Measurements from ENCODE around the gene INSR. TPM values are rescaled to one million over a fixed set of nuclear protein-coding genes. Genes with fewer than 3 reads are reported as not detected.

INSR gene
- total and polyA plus RNA-seq, 2 donors (not counting 3 experiments of a cell fraction or from before 2014, with no cell fraction given): 4.9 to 19.5 TPM

DNA sequence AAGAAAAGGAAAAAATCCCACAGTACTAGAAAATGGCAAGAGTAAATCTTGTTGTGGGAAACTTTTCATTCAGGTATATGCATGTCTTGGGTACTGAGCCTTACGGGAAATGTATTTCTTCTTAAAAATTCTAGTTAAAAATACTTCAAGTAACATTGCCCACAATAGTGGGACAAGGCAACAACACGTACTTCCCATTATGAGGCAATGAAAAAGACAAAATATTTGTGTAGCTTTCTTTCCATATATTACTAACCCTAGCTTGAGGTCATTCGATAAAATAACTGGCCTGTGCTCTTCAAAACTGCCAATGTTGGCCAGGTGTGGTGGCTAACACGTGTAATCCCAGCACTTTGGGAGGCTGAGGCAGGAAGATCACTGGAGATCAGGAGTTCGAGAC, 99.2 kb downstream of the INSR start:
- intact Hi-C loops (cut with micrococcal nuclease) (no loop called here), dilution Hi-C loops (cut with MboI; ENCODE audit: extremely low pct_ligation_motif_present, low sequenced_read_pairs) (no loop called here)
- Histone ChIP-seq H3K4me1 (ENCODE audit: control insufficient read depth, extremely low read depth, insufficient read depth, low read length) (peaks cover 7% of the 10 kb centered on the region), H3K4me2 (ENCODE audit: insufficient read depth, low read length) (no peak overlapping the region), H3K9me3 (replicated peaks; ENCODE audit: control insufficient read depth, insufficient read depth, low read length) (no peaks in the 10 kb centered on the region), H3K9ac (replicated peaks; ENCODE audit: extremely low read depth, insufficient read depth, low read length) (no peak overlapping the region), H3K27ac (ENCODE audit: insufficient read depth, low read depth, low read length) (no peak overlapping the region), H3K4me3 (replicated peaks in 1 of 3; ENCODE audit: insufficient read depth in 1 of 3, low read depth in 1 of 3, low read length in 3 of 3) (no peak overlapping the region), H2AFZ (ENCODE audit: low read depth, low read length) (no peak overlapping the region), H3K36me3 (ENCODE audit: control insufficient read depth in 2 of 2, extremely low read depth in 1 of 2, insufficient read depth in 2 of 2, low read length in 2 of 2) (no peaks in the 10 kb centered on the region), H3K79me2 (ENCODE audit: control insufficient read depth, insufficient read depth, low read length) (no peaks in the 10 kb centered on the region), H4K20me1 (replicated peaks; ENCODE audit: control insufficient read depth, extremely low read depth, insufficient read depth, low read length) (no peaks in the 10 kb centered on the region), H3K9me1 (replicated peaks; ENCODE audit: control insufficient read depth, extremely low read depth, insufficient read depth, low read length) (no peaks in the 10 kb centered on the region), H3K27me3 (ENCODE audit: control insufficient read depth in 2 of 2, insufficient read depth in 2 of 2, low read length in 2 of 2) (peaks cover 0 to 2% of the 10 kb centered on the region in 2 experiments)
- no peak for FAIRE-seq
- BruUV-seq (replicated peaks): no TSS peak
- CTCF ChIA-PET: interaction anchor here (1.6 kb wide), 1 partner anchor 10 kb away, joined by 4 read pairs; no protein-coding TSS in a partner anchor
- DNase-seq (ENCODE audit: low read depth, low spot score): no peak
- POLR2A ChIA-PET: no interaction called here
- TF ChIP-seq, protein P1, sequence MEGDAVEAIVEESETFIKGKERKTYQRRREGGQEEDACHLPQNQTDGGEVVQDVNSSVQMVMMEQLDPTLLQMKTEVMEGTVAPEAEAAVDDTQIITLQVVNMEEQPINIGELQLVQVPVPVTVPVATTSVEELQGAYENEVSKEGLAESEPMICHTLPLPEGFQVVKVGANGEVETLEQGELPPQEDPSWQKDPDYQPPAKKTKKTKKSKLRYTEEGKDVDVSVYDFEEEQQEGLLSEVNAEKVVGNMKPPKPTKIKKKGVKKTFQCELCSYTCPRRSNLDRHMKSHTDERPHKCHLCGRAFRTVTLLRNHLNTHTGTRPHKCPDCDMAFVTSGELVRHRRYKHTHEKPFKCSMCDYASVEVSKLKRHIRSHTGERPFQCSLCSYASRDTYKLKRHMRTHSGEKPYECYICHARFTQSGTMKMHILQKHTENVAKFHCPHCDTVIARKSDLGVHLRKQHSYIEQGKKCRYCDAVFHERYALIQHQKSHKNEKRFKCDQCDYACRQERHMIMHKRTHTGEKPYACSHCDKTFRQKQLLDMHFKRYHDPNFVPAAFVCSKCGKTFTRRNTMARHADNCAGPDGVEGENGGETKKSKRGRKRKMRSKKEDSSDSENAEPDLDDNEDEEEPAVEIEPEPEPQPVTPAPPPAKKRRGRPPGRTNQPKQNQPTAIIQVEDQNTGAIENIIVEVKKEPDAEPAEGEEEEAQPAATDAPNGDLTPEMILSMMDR (IDR thresholded peaks at IDR 0.05; ENCODE audit: extremely low read depth in 1 of 2, insufficient read depth in 1 of 2, low read depth in 1 of 2, low read length in 2 of 2): no peak
- TF ChIP-seq POLR2A (IDR thresholded peaks at IDR 0.05; ENCODE audit: low read depth, low read length) (no peak), JUN (IDR thresholded peaks at IDR 0.05; ENCODE audit: borderline replicate concordance, insufficient read depth, insufficient read length, low read depth) (no peak), POLR2AphosphoS5 (IDR thresholded peaks at IDR 0.05; ENCODE audit: insufficient read depth, low read depth, low read length) (no peak), EZH2 (IDR thresholded peaks at IDR 0.05; ENCODE audit: borderline replicate concordance, low read depth, low read length, severe bottlenecking) (no peak), FOS (IDR thresholded peaks at IDR 0.05; ENCODE audit: borderline replicate concordance, insufficient read depth, low read length) (no peak)

Measured in endothelial cell of umbilical vein (primary cell).